PC-9 (cell line): ENCODE measurements around the gene HMGB3. TPM values are rescaled to one million over a fixed set of nuclear protein-coding genes. Genes with fewer than 3 reads are reported as not detected.
A peak's percentile ranks its signal among the peaks of the same experiment; 100 is the strongest.

Experiments
- BruUV-seq: library from RNA; stranded (reverse); fragments of 400-500 nt; replicated peaks from 2 replicates; lab custom pipeline; 2021; lab: Mats Ljungman, UMichigan
- CTCF ChIA-PET: fragments of 300-600 bp; sonication (Branson Sonifier 250); formaldehyde crosslinking; loops from one replicate; lab custom pipeline; 2022; ENCODE audit warnings: antibody characterized with exemption; lab: Charles Lee
- POLR2A ChIA-PET: fragments of 300-600 bp; sonication (Branson Sonifier 250); formaldehyde crosslinking; loops from one replicate; lab custom pipeline; 2022; ENCODE audit warnings: antibody characterized with exemption; ENCODE audit not compliant: unreplicated experiment; lab: Charles Lee
- DNase-seq, 2 experiments: peaks; one replicate each; pipeline versions ENCODE4 v3.0.0 to v3.0.0-alpha.2; 2015 to 2022; ENCODE audit warnings: mixed read lengths in 1 of 2
- H2AFZ ChIP-seq: fragments of 200-600 bp; sonication (generic); 2 replicates; pipeline ENCODE4 v1.8.1; 2017; ENCODE audit warnings: antibody characterized with exemption
- H3F3A ChIP-seq: fragments of 200-600 bp; sonication (generic); 2 replicates; pipeline ENCODE4 v1.8.1; 2017; ENCODE audit warnings: antibody characterized with exemption, mild to moderate bottlenecking, low read depth; ENCODE audit not compliant: insufficient read depth
- H3K27ac ChIP-seq: fragments of 200-600 bp; sonication (generic); 2 replicates; pipeline ENCODE4 v1.6.1; 2016; ENCODE audit warnings: mixed run types
- H3K27me3 ChIP-seq: fragments of 200-600 bp; sonication (generic); 2 replicates; pipeline ENCODE4 v1.6.1; 2016; ENCODE audit warnings: low read depth, mixed run types; ENCODE audit not compliant: insufficient read depth
- H3K36me3 ChIP-seq: fragments of 200-600 bp; sonication (generic); 2 replicates; pipeline ENCODE4 v1.6.1; 2016; ENCODE audit warnings: low read depth, mixed run types
- H3K4me1 ChIP-seq: fragments of 200-600 bp; sonication (generic); replicated peaks from 2 replicates; pipeline ENCODE4 v1.6.1; 2016; ENCODE audit warnings: mixed run types; ENCODE audit not compliant: insufficient read depth
- H3K4me2 ChIP-seq: fragments of 200-600 bp; sonication (generic); 2 replicates; pipeline ENCODE4 v1.6.1; 2017; ENCODE audit warnings: mixed run types
- H3K4me3 ChIP-seq: fragments of 200-600 bp; sonication (generic); 2 replicates; pipeline ENCODE4 v1.6.1; 2016; ENCODE audit warnings: mixed run types
- H3K79me2 ChIP-seq: fragments of 200-600 bp; sonication (generic); 2 replicates; pipeline ENCODE4 v1.6.1; 2017; ENCODE audit warnings: low read depth, mixed run types
- H3K9me2 ChIP-seq: fragments of 200-600 bp; sonication (generic); 2 replicates; pipeline ENCODE4 v1.8.1; 2017; ENCODE audit warnings: mild to moderate bottlenecking; ENCODE audit not compliant: insufficient read depth
- H3K9me3 ChIP-seq: fragments of 200-600 bp; sonication (generic); 2 replicates; pipeline ENCODE4 v1.8.1; 2016; ENCODE audit warnings: low read depth; ENCODE audit not compliant: insufficient read depth
- H4K20me1 ChIP-seq: fragments of 200-600 bp; sonication (generic); 2 replicates; pipeline ENCODE4 v1.8.1; 2017; ENCODE audit not compliant: insufficient read depth
- CTCF ChIP-seq: fragments of 200-600 bp; sonication (generic); conservative IDR thresholded peaks from 2 replicates; pipeline ENCODE4 v1.6.1; 2017; ENCODE audit warnings: mixed run types, antibody characterized with exemption, mild to moderate bottlenecking, moderate library complexity
- EZH2 ChIP-seq: fragments of 200-600 bp; sonication (generic); IDR thresholded peaks from 2 replicates; pipeline ENCODE4 v1.8.0; 2017; ENCODE audit warnings: antibody characterized with exemption, low read depth
- intact Hi-C: fragments of 100-400 bp; cut with micrococcal nuclease; formaldehyde crosslinking; loops from one replicate; pipeline ENCODE4 v1.10.0; 2022; ENCODE audit not compliant: unreplicated experiment
- total RNA-seq: library from RNA; stranded (reverse); gene quantifications from 2 replicates; pipeline ENCODE4 v1.2.3, GENCODE V29; 2021

The HMGB3 gene
- total RNA-seq, 1 experiment from 2014 or later = 149 TPM

GRCh38 chrX:150935467-150935866 lies 47.7 kb upstream of the HMGB3 start:
- Histone ChIP-seq H3F3A (no peaks in the 10 kb centered on the region), H3K4me2 (no peak overlapping the region), H2AFZ (no peak overlapping the region), H3K4me1 (no peaks in the 10 kb centered on the region), H3K9me2 (no peaks in the 10 kb centered on the region), H3K9me3 (no peaks in the 10 kb centered on the region), H3K27ac (no peak overlapping the region), H3K36me3 (no peaks in the 10 kb centered on the region), H3K79me2 (no peaks in the 10 kb centered on the region), H3K4me3 (no peak overlapping the region), H4K20me1 (no peaks in the 10 kb centered on the region), H3K27me3 (peaks cover 19% of the 10 kb centered on the region)
- no TSS peak for BruUV-seq
- no peak for TF ChIP-seq CTCF
- ChIA-PET POLR2A (no interaction called here), CTCF (no interaction called here)
- DNase-seq = peak in 1 of 2 experiments; percentile 55
- intact Hi-C loops = no loop called here

- no TSS peak for BruUV-seq
- TF ChIP-seq CTCF (no peak), EZH2 (no peak)
- intact Hi-C loops = no loop called here
- CTCF ChIA-PET = no interaction called here
- no peak overlapping the region for H3K4me3 ChIP-seq
- H4K20me1 ChIP-seq = no peaks in the 10 kb centered on the region
- POLR2A ChIA-PET = no interaction called here
- H3K9me2 ChIP-seq = no peaks in the 10 kb centered on the region
- H3K4me1 ChIP-seq = no peaks in the 10 kb centered on the region
- no peak overlapping the region for H2AFZ ChIP-seq
- peaks cover 25% of the 10 kb centered on the region for H3K27me3 ChIP-seq
- no peak overlapping the region for H3K4me2 ChIP-seq
- no peak overlapping the region for H3K27ac ChIP-seq
- H3K9me3 ChIP-seq = no peaks in the 10 kb centered on the region
- DNase-seq = no peak
- no peaks in the 10 kb centered on the region for H3F3A ChIP-seq
- H3K79me2 ChIP-seq = no peaks in the 10 kb centered on the region
- no peaks in the 10 kb centered on the region for H3K36me3 ChIP-seq
Measured at GRCh38 chrX:150936556-150936955, 46.6 kb upstream of the HMGB3 start.

GRCh38 chrX:150940844-150941495 lies 42.2 kb upstream of the HMGB3 start:
- Histone ChIP-seq H3K4me2 (no peak overlapping the region), H3K27ac (no peak overlapping the region), H3K27me3 (peaks cover 26% of the 10 kb centered on the region), H2AFZ (no peak overlapping the region), H3K79me2 (no peaks in the 10 kb centered on the region), H3K9me2 (no peaks in the 10 kb centered on the region), H3K9me3 (no peaks in the 10 kb centered on the region), H4K20me1 (no peaks in the 10 kb centered on the region), H3K4me1 (no peaks in the 10 kb centered on the region), H3K4me3 (no peak overlapping the region), H3K36me3 (no peaks in the 10 kb centered on the region), H3F3A (no peaks in the 10 kb centered on the region)
- POLR2A ChIA-PET = no interaction called here
- TF ChIP-seq EZH2 = no peak
- no peak for TF ChIP-seq CTCF
- intact Hi-C loops = no loop called here
- no TSS peak for BruUV-seq
- CTCF ChIA-PET = no interaction called here
- DNase-seq = no peak
